GM20000 (cell line): ENCODE data around the gene APEH.

ENCODE experiments used
- DNase-seq: peaks from one replicate; pipeline ENCODE4 v3.0.0; 2012; ENCODE audit warnings: low spot score
- TF ChIP-seq, protein P1 (sequence below): IDR thresholded peaks from 2 replicates; pipeline ENCODE4 v1.5.1; 2012; ENCODE audit warnings: mild to moderate bottlenecking, control low read depth; ENCODE audit errors: extremely low read depth, missing control alignments

Gene APEH

DNA sequence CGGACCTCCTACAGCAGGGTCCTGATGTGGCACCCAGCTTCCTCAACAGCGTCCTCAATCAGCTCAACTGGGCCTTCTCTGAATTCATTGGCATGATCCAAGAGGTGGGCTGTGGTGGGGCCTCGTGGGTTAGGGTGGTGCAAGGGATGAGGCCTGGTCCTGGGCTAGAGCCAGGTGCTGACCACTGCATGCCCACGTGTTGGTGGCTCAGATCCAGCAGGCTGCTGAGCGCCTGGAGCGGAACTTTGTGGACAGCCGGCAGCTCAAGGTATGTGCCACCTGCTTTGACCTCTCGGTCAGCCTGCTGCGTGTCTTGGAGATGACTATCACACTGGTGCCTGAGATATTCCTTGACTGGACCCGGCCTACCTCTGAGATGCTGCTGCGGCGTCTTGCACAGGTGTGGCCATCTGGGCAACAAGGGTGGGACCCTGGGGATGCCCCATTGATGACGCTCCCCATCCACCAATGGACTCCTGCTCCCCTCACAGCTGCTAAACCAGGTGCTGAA lies 41.5 kb downstream of the APEH start:
- TF ChIP-seq, protein P1, sequence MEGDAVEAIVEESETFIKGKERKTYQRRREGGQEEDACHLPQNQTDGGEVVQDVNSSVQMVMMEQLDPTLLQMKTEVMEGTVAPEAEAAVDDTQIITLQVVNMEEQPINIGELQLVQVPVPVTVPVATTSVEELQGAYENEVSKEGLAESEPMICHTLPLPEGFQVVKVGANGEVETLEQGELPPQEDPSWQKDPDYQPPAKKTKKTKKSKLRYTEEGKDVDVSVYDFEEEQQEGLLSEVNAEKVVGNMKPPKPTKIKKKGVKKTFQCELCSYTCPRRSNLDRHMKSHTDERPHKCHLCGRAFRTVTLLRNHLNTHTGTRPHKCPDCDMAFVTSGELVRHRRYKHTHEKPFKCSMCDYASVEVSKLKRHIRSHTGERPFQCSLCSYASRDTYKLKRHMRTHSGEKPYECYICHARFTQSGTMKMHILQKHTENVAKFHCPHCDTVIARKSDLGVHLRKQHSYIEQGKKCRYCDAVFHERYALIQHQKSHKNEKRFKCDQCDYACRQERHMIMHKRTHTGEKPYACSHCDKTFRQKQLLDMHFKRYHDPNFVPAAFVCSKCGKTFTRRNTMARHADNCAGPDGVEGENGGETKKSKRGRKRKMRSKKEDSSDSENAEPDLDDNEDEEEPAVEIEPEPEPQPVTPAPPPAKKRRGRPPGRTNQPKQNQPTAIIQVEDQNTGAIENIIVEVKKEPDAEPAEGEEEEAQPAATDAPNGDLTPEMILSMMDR: no peak

DNA sequence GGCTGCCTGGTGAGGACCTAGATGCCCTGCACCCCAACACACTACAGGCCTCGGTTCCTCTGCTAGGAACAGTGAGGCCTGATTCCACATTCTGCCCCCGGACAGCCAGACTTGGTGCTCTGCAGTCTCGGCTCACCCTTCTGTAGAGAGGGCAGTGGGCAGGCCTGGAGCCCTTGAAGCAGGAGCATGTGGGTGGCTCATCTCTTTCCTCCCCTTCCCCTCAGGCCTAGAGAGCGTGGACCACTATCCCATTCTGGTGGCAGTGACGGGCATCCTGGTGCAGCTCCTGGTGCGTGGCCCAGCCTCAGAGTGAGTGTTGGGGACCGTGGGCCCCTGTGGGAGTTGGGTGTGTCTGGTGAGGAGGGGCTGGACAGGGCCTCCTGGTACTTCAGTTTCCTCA lies 42.0 kb downstream of the APEH start:
- DNase-seq: no peak
- TF ChIP-seq, protein P1: no peak

More for the DNA sequence above, 41.5 kb downstream of the APEH start:
- DNase-seq: no peak

DNA sequence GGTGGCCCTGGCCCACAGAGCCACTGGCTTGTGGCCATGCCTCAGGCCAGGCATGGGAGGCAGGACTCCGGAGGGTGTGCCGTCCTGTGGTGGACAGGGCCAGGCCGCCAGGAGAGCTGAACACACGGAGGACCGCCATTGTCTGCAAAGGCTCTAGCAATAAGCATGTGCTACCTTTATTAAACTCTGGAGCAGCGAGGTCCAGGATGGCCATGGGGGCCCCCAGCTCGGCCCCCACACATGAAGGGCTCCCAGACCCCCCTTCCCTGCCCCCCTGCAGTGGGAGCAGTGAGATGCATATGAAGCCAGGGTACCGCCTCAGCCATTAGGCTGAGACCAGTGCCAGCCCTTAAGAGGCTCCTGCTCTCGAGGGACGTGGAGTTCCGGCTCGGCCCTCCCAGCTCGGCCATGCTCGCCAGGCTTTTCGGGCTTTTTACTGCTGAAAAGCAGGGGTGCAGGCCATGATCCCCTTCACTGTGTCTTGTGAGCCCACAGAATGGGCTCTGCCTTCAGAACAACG lies 42.6 kb downstream of the APEH start:
- DNase-seq: no peak
- TF ChIP-seq, protein P1: no peak

DNA sequence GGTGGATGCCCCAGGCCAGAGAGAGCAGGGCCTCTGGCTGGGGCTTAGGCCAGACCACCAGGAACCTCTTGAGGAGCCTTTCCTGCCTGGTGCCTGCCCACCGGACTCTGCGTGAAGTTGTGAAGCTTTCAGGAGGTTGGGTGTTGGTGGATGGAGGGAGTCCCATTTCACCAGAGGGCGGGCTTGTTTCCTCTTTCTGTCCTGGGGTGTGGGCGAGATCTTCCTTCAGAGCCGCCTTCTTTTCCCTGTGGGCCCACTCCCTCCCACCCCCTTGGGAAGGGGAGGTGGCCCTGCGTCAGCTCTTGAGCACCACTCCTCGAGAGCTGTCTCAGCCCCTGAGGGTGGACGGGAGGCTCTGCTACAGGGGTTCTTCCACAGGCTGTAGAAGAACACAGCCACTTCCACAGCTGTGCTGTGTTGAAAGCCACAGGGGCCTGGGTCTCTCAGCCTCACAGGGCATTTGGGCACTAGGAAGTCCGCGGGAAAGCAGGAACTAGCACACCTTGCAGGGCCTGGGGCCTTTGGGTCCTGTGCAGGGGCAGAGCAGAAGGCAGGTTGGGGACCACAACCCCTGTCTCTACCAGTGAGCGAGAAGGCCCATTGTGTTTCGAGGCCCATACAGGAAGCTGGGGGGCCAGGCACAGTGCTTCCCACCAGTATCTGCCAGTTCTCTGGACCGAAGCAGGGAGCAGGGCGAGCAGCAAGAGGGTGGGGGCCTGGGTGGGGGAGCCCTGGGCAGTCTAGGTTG lies 43.2 kb downstream of the APEH start:
- DNase-seq: no peak
- TF ChIP-seq, protein P1: no peak

DNA sequence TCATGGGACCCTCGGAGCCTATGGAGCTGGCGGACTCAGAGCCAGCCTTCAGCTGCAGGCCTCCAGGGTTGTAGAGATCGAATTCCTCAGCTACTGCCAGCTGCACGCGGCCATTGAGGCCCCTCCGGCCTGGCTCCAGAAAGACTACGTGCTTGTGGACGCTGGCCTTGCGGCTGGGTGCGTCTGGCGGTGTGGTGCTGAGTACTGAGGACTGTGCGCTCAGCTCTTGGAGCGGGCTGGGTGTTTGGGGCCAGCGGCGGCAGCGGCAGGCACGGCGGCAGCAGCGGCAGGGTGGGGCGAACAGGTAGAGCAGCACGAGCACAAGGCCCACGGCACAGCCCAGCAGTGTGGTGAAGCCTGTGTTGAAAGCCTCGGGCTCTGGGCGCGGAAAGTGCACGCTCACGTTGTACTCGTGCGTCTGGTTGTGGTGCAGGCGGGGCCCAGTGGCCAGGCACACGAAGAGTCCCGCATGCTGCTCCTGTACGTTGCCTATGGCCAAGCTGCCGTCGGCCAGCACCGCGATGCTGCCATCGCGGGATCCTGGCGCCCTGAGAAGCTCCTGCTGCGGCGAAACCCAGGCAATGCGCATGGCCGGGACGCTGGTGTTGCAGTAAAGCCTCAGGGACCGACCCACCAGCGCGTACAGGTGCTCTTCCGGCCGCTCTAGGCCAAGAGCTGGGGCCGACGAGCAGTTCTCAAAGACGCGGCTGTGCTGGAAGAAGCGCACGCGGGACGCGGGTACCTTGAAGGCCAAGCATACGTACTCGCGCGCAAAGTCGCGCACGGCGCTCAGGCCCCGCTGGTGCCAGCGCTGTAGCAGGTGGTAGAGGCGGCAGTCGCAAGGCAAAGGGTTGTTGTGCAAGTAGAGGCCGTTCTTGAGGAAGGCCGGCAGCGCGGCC lies 44.1 kb downstream of the APEH start:
- no peak for DNase-seq

DNA sequence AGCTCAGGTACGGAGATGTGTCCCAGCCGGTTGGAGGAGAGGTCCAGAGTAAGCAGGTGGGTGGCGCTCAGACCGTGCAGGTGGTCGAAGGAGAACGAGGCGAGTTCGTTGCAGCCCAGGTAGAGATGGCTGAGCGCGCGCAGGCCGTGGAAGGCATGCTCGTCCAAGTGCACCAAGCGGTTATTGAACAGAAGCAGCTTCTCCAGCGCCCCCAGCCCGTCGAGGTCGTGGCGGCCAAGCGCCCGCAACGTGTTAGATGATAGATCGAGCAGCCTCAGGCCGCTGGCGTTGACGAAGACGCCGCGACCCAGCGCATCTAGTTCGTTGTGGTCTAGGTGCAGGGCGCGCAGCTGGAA lies 44.7 kb downstream of the APEH start:
- no peak for DNase-seq
- TF ChIP-seq, protein P1: no peak

More for the DNA sequence above, 44.1 kb downstream of the APEH start:
- TF ChIP-seq, protein P1: no peak

DNA sequence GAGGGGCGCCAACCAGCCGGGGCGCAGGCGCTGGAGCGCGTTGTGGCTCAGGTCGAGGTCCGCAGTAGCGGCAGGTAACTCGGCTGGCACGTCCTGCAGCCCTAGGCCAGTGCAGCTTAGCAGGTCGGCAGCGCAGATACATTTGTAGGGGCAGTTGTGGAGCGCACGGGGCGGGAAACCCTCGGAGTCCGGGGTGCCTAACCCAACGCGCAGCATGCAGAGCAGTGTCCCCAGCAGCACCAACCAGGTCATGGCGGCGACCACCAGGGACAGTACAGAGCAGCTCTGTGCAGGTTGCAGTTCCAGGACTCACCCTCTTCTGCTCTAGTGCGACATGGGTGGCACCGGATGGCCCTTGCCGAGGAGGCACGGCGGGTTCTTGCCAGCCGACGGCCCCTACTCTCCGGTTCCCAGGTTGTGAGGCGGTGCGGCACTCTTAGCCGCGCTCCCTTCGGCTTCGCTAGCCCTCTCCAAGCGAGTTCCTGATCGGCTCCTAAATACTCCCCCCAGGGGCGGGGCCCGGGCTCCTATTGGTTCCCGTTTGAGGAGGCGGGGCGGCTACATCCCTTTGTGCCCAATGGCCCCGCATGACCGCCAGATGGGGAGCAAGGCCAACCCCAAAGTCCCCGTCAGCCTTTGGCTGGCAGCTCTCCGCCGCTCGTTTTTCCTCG lies 45.2 kb downstream of the APEH start, which contains the start of gene AMIGO3:
Gene AMIGO3 (minus strand): TSS at position 471 of the 671 bp plus-strand sequence. CDS start 219 bp downstream, at position 252.
- TF ChIP-seq, protein P1: peak; percentile 21
- peak; percentile 97 for DNase-seq
